Aorta (tissue), 5 donors: Measurements from ENCODE around the gene ZMYM4. TPM values are rescaled to one million over a fixed set of nuclear protein-coding genes. Genes with fewer than 3 reads are reported as not detected.
"Not testable (repeated sequence)": the region's sequence is repeated elsewhere in the genome, so short reads cannot be mapped to it uniquely, and the experiment has no call there.

Experiments used
- ATAC-seq: fragments of 200-7000 bp; cut with Tn5 transposase; one replicate; pipeline ENCODE4 v1.9.1; 2022; ENCODE audit warnings: moderate library complexity; ENCODE audit not compliant: low FRiP score
- DNase-seq, 2 donors: peaks; one replicate each; pipeline ENCODE4 v3.0.0-alpha.2; 2020
- H3K27ac ChIP-seq, 2 donors: one replicate each; pipeline ENCODE4 v1.5.1; 2013; ENCODE audit warnings: low read length in 2 of 2, mild to moderate bottlenecking in 2 of 2, moderate library complexity in 2 of 2, control low read depth in 1 of 2, inconsistent platforms in 1 of 2, low read depth in 1 of 2
- H3K27me3 ChIP-seq, 2 donors: one replicate each; pipeline ENCODE4 v1.6.1; 2013; ENCODE audit warnings: control low read depth in 1 of 2, low read length in 1 of 2, mild to moderate bottlenecking in 1 of 2, moderate library complexity in 1 of 2; ENCODE audit not compliant: insufficient read depth in 2 of 2, control insufficient read depth in 1 of 2
- H3K36me3 ChIP-seq, 2 donors: one replicate each; pipeline ENCODE4 v1.6.1; 2013; ENCODE audit warnings: control low read depth in 1 of 2, low read length in 1 of 2, mild to moderate bottlenecking in 1 of 2; ENCODE audit not compliant: insufficient read depth in 2 of 2, control insufficient read depth in 1 of 2
- H3K4me1 ChIP-seq, 2 donors: one replicate each; pipeline ENCODE4 v1.6.1; 2013; ENCODE audit warnings: low read length in 2 of 2, control low read depth in 1 of 2, mild to moderate bottlenecking in 1 of 2, moderate library complexity in 1 of 2; ENCODE audit not compliant: insufficient read depth in 2 of 2, control insufficient read depth in 1 of 2
- H3K4me3 ChIP-seq, 2 donors: one replicate each; pipeline ENCODE4 v1.5.1; 2013; ENCODE audit warnings: low read length in 2 of 2, control low read depth in 1 of 2, mild to moderate bottlenecking in 1 of 2
- H3K9me3 ChIP-seq: one replicate; pipeline ENCODE4 v1.6.1; 2013; ENCODE audit warnings: mild to moderate bottlenecking, low read length; ENCODE audit not compliant: control insufficient read depth
- WGBS, 2 donors: extraction: QIAGEN DNeasy Blood & Tissue Kit; methylation state at CpG; one replicate each; pipeline ENCODE4 v1.1.7; 2013; 5-methylcytosine and 5-hydroxymethylcytosine counted together
- intact Hi-C, 2 donors: fragments of 100-400 bp; cut with DNase I; formaldehyde crosslinking; loops; one replicate each; pipeline versions ENCODE4 v1.14.2 to v1.15.0; 2022
- polyA plus RNA-seq, 2 donors: library from polyadenylated mRNA; stranded (reverse); fragments of 200-250 nt; gene quantifications; one replicate each; pipeline ENCODE4 v1.2.3, GENCODE V29; 2013
- total RNA-seq, 2 donors: library from RNA; stranded (reverse); fragmentation: NEBNext Ultra II Directional; extraction: Animal tissue kit (Norgen Biotek cat#: 25700); gene quantifications; one replicate each; pipeline ENCODE4 v1.2.1, GENCODE V29; 2021
- donor health status: healthy with polysubstance abuse.
- donor health status: Bipolar disorder and iron deficiency.
- donor health status: DM: no; HTN: no; CAD: no.
- donor health status: DM: no; HTN: no; CAD: no.
- donor health status: DM: yes; HTN: yes; CAD: no.

ZMYM4 gene
- total and polyA plus RNA-seq, 4 donors = 6.6 to 57.0 (median 32.9) TPM

DNA sequence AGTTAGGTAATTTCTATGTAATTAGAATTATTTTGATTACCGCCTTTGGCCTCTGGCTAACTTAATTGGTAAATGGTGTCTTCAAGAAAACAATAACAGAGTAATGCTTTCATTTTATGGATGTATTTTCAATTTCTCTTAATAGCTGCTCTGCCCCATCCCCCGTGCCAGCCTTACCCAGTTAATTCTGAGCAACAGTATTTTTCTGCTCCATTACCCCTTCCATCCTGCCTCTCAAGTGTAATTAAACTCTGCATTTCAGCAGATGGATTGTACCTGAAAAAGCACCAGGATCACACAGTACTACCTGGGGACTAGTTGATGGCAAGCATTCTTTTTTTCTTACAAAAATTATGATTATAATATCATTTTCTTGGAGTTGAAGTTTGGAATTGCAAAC is 184.5 kb downstream of the ZMYM4 start:
- no peaks in the 10 kb centered on the region for H3K9me3 ChIP-seq
- peaks cover 0 to 4% of the 10 kb centered on the region in 2 donors for H3K36me3 ChIP-seq
- DNase-seq (no peak), ATAC-seq (no peak)
- intact Hi-C loops = loop anchor here (5.0 kb wide), 2 partner anchors 274 to 319 kb away; no protein-coding TSS in a partner anchor
- H3K27me3 ChIP-seq = no peaks in the 10 kb centered on the region
- WGBS, 2 donors = 97 to 98% methylated on average over 2 of the region's 2 CpGs
- no peaks in the 10 kb centered on the region for H3K4me1 ChIP-seq
- H3K4me3 ChIP-seq = no peak overlapping the region
- H3K27ac ChIP-seq = no peak overlapping the region

DNA sequence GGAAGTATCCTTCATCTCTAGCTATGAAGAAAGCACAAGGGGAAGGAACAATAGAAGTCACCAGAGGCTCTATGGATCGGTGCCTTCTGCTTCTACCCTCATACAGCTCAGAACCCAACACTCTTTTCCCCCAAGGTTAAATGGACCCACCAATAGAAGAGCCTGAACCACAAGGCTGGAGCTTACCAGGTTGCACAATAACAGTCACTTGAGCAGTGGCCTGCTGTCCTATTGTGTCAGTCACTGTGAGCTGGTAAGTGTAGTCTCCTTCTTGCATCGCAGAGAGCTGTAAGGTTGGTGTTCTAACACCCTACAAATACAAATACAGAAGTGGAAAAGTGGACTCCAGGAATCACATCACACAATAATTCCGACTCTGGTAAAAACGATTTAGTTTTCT is 185.7 kb downstream of the ZMYM4 start:
- Histone ChIP-seq H3K36me3 (no peaks in the 10 kb centered on the region), H3K4me3 (no peak overlapping the region), H3K4me1 (no peaks in the 10 kb centered on the region), H3K9me3 (no peaks in the 10 kb centered on the region), H3K27me3 (no peaks in the 10 kb centered on the region), H3K27ac (peak overlapping the region in 1 of 2 donors; percentile 12)
- WGBS, 2 donors = 89 to 95% methylated on average over 4 of the region's 4 CpGs
- ATAC-seq (no peak), DNase-seq (no peak)
- intact Hi-C loops = loop anchor here (5.0 kb wide), 2 partner anchors 273 to 318 kb away; no protein-coding TSS in a partner anchor

- no peak overlapping the region for H3K27ac ChIP-seq
- H3K9me3 ChIP-seq = no peaks in the 10 kb centered on the region
- H3K27me3 ChIP-seq = no peaks in the 10 kb centered on the region
- H3K4me1 ChIP-seq = no peaks in the 10 kb centered on the region
- no peak for DNase-seq
- H3K36me3 ChIP-seq = no peaks in the 10 kb centered on the region
- ATAC-seq = peak; percentile 45
- H3K4me3 ChIP-seq = no peak overlapping the region
- 45 to 48% methylated on average over 1 of the region's 1 CpG for WGBS, 2 donors
- intact Hi-C loops = loop anchor here (5.0 kb wide), 2 partner anchors 273 to 318 kb away; no protein-coding TSS in a partner anchor
Measured at GRCh38 chr1:35454616-35455015, 186.1 kb downstream of the ZMYM4 start.

DNA sequence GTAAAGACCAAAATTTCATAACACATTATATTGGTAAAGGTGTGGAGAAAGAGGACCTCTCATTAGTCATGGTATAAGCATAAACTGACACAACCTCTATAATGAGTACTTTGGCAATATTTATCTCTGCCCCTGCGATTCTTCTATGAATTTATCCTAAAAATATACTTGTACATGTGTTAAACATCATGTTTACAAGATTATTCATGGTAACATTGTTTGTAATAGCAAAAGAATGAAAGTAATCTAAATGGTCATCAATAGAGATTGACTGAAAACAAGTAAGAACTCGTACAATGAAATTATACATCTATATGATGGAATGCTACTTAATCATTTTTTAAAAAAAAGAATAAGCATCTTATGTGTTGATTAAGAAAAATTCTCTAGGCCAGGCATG is 192.3 kb downstream of the ZMYM4 start:
- DNase-seq = no peak
- H3K27me3 ChIP-seq = no peaks in the 10 kb centered on the region
- peaks cover 2 to 7% of the 10 kb centered on the region in 2 donors for H3K36me3 ChIP-seq
- H3K4me3 ChIP-seq = no peak overlapping the region
- no peak overlapping the region for H3K27ac ChIP-seq
- intact Hi-C loops = no loop called here
- WGBS, 2 donors = 87 to 89% methylated on average over 2 of the region's 2 CpGs
- ATAC-seq = no peak
- no peaks in the 10 kb centered on the region for H3K9me3 ChIP-seq
- no peaks in the 10 kb centered on the region for H3K4me1 ChIP-seq

GRCh38 chr1:35461966-35462651 is 193.6 kb downstream of the ZMYM4 start:
- Histone ChIP-seq H3K4me3 (no peak overlapping the region), H3K27me3 (no peaks in the 10 kb centered on the region), H3K4me1 (no peaks in the 10 kb centered on the region), H3K9me3 (no peaks in the 10 kb centered on the region), H3K27ac (no peak overlapping the region), H3K36me3 (peaks cover 2 to 9% of the 10 kb centered on the region in 2 donors)
- DNase-seq (no peak), ATAC-seq (no peak)
- intact Hi-C loops = no loop called here
- 91 to 95% methylated on average over 5 of the region's 5 CpGs for WGBS, 2 donors

DNA sequence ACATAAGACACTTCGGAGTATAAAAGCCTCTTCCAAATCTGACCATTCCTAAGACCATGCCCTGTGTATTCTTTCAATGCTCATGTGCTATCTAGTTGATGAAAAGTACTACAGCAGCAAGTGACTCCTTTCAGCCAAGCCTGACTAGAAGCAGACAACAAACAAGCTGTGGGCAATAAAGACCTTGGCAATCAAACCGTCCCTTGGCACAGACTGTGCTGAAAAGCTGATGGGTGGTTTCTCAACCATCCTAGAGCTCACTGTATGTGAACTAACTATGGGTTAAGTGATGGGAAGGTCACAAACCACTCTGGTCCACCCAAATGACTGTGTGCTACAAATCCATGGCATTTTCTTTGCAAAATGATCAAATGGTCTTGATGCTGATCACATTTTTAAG is 194.7 kb downstream of the ZMYM4 start:
- Histone ChIP-seq H3K9me3 (no peaks in the 10 kb centered on the region), H3K4me3 (no peak overlapping the region), H3K36me3 (peaks cover 2 to 9% of the 10 kb centered on the region in 2 donors), H3K27me3 (no peaks in the 10 kb centered on the region), H3K4me1 (no peaks in the 10 kb centered on the region), H3K27ac (no peak overlapping the region)
- no peak for ATAC-seq
- intact Hi-C loops = no loop called here
- DNase-seq = no peak
- 77 to 85% methylated on average over 2 of the region's 2 CpGs for WGBS, 2 donors

DNA sequence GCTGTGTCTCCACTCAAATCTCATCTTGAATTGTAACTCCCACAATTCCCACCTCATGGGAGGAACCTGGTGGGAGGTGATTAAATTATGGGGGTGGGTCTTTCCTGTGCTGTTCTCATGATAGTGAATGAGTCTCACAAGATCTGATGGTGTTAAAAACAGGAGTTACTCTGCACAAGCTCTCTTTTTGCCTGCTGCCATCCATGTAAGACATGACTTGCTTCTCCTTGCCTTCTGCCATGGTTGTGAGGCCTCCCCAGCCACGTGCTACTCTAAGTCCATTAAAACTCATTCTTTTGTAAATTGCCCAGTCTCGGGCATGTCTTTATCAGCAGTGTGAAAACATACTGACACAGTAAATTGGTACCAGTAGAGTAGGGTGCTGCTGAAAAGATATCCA is 195.2 kb downstream of the ZMYM4 start:
- 89 to 93% methylated on average over 2 of the region's 2 CpGs for WGBS, 2 donors
- intact Hi-C loops, H3K4me1 ChIP-seq, H3K27ac ChIP-seq, H3K4me3 ChIP-seq, H3K27me3 ChIP-seq, ATAC-seq, H3K36me3 ChIP-seq, DNase-seq, H3K9me3 ChIP-seq: not testable (repeated sequence)

- Histone ChIP-seq H3K9me3 (no peaks in the 10 kb centered on the region), H3K27ac (no peak overlapping the region), H3K27me3 (no peaks in the 10 kb centered on the region), H3K36me3 (peaks cover 2 to 9% of the 10 kb centered on the region in 2 donors), H3K4me3 (no peak overlapping the region), H3K4me1 (no peaks in the 10 kb centered on the region)
- 92 to 97% methylated on average over 1 of the region's 1 CpG for WGBS, 2 donors
- intact Hi-C loops = no loop called here
- DNase-seq (no peak), ATAC-seq (no peak)
Measured at GRCh38 chr1:35466120-35466519, 197.6 kb downstream of the ZMYM4 start.

GRCh38 chr1:35470977-35471613 is 202.6 kb downstream of the ZMYM4 start:
- Histone ChIP-seq H3K9me3 (no peaks in the 10 kb centered on the region), H3K27ac (no peak overlapping the region), H3K4me3 (no peak overlapping the region), H3K27me3 (no peaks in the 10 kb centered on the region), H3K36me3 (peaks cover 0 to under 1% of the 10 kb centered on the region in 2 donors), H3K4me1 (no peaks in the 10 kb centered on the region)
- no peak for DNase-seq
- ATAC-seq = no peak
- 87 to 88% methylated on average over 4 of the region's 4 CpGs for WGBS, 2 donors
- intact Hi-C loops = no loop called here
